ENCODE measurements around the gene GRID2. TPM values are rescaled to one million over a fixed set of nuclear protein-coding genes. Genes with fewer than 3 reads are reported as not detected.

GRID2 gene
- total and polyA plus RNA-seq, 2 donors (not counting 1 experiment from before 2014, with no cell fraction given), result under 0.01 to 0.02 TPM

- no peak for DNase-seq (ENCODE audit: low read depth in 2 of 2)
- Histone ChIP-seq H3K79me2 (ENCODE audit: control insufficient read depth, insufficient read depth, low read length) (no peaks in the 10 kb centered on the region), H3K27ac (ENCODE audit: insufficient read depth, low read length) (no peak overlapping the region), H3K4me1 (ENCODE audit: control insufficient read depth, extremely low read depth, insufficient read depth, low read length) (no peaks in the 10 kb centered on the region), H3K9ac (ENCODE audit: insufficient read depth, low read length) (no peak overlapping the region), H3K27me3 (ENCODE audit: control insufficient read depth, insufficient read depth, low read length) (no peaks in the 10 kb centered on the region), H3K4me2 (ENCODE audit: extremely low read depth, insufficient read depth, low read length) (no peak overlapping the region), H3K36me3 (ENCODE audit: control insufficient read depth, insufficient read depth, low read length) (no peaks in the 10 kb centered on the region), H2AFZ (ENCODE audit: low read length) (no peak overlapping the region), H3K9me3 (ENCODE audit: control insufficient read depth, insufficient read depth, low read depth, low read length) (no peaks in the 10 kb centered on the region), H3K4me3 (replicated peaks in 1 of 4; ENCODE audit: control extremely low read depth in 1 of 4, insufficient read depth in 1 of 4, low read depth in 3 of 4, low read length in 4 of 4) (no peak overlapping the region), H4K20me1 (ENCODE audit: control insufficient read depth, extremely low read depth, insufficient read depth, low read length) (no peaks in the 10 kb centered on the region)
- no peak for TF ChIP-seq CTCF (conservative IDR thresholded peaks at IDR 0.05 in 1 of 2, IDR thresholded peaks at IDR 0.05 in 1 of 2; ENCODE audit: low read depth in 1 of 2, low read length in 2 of 2)
Measured at GRCh38 chr4:93657527-93657926, 1353.8 kb downstream of the GRID2 start.

- no peak overlapping the region for H3K4me3 ChIP-seq (replicated peaks in 1 of 4; ENCODE audit: control extremely low read depth in 1 of 4, insufficient read depth in 1 of 4, low read depth in 3 of 4, low read length in 4 of 4)
- no peak overlapping the region for H3K9ac ChIP-seq (ENCODE audit: insufficient read depth, low read length)
- H3K79me2 ChIP-seq (ENCODE audit: control insufficient read depth, insufficient read depth, low read length), result no peaks in the 10 kb centered on the region
- DNase-seq (ENCODE audit: low read depth in 2 of 2), result peak in 1 of 2 donors; percentile 5
- H3K9me3 ChIP-seq (ENCODE audit: control insufficient read depth, insufficient read depth, low read depth, low read length), result no peaks in the 10 kb centered on the region
- no peak overlapping the region for H3K4me2 ChIP-seq (ENCODE audit: extremely low read depth, insufficient read depth, low read length)
- H3K27me3 ChIP-seq (ENCODE audit: control insufficient read depth, insufficient read depth, low read length), result no peaks in the 10 kb centered on the region
- H3K36me3 ChIP-seq (ENCODE audit: control insufficient read depth, insufficient read depth, low read length), result no peaks in the 10 kb centered on the region
- H4K20me1 ChIP-seq (ENCODE audit: control insufficient read depth, extremely low read depth, insufficient read depth, low read length), result no peaks in the 10 kb centered on the region
- H2AFZ ChIP-seq (ENCODE audit: low read length), result no peak overlapping the region
- H3K27ac ChIP-seq (ENCODE audit: insufficient read depth, low read length), result no peak overlapping the region
- no peaks in the 10 kb centered on the region for H3K4me1 ChIP-seq (ENCODE audit: control insufficient read depth, extremely low read depth, insufficient read depth, low read length)
- TF ChIP-seq CTCF (conservative IDR thresholded peaks at IDR 0.05 in 1 of 2, IDR thresholded peaks at IDR 0.05 in 1 of 2; ENCODE audit: low read depth in 1 of 2, low read length in 2 of 2) (no peak), EZH2 (IDR thresholded peaks at IDR 0.05; ENCODE audit: low read length, missing control alignments) (no peak)
Measured at GRCh38 chr4:93658443-93658842, 1354.7 kb downstream of the GRID2 start.

GRCh38 chr4:93659629-93660028 lies 1355.9 kb downstream of the GRID2 start:
- no peak overlapping the region for H3K4me2 ChIP-seq (ENCODE audit: extremely low read depth, insufficient read depth, low read length)
- H3K27ac ChIP-seq (ENCODE audit: insufficient read depth, low read length), result no peak overlapping the region
- H3K4me3 ChIP-seq (replicated peaks in 1 of 4; ENCODE audit: control extremely low read depth in 1 of 4, insufficient read depth in 1 of 4, low read depth in 3 of 4, low read length in 4 of 4), result no peak overlapping the region
- H3K36me3 ChIP-seq (ENCODE audit: control insufficient read depth, insufficient read depth, low read length), result no peaks in the 10 kb centered on the region
- H2AFZ ChIP-seq (ENCODE audit: low read length), result no peak overlapping the region
- H3K4me1 ChIP-seq (ENCODE audit: control insufficient read depth, extremely low read depth, insufficient read depth, low read length), result no peaks in the 10 kb centered on the region
- no peaks in the 10 kb centered on the region for H3K9me3 ChIP-seq (ENCODE audit: control insufficient read depth, insufficient read depth, low read depth, low read length)
- DNase-seq (ENCODE audit: low read depth in 2 of 2), result peak in 1 of 2 donors; percentile 26
- no peaks in the 10 kb centered on the region for H4K20me1 ChIP-seq (ENCODE audit: control insufficient read depth, extremely low read depth, insufficient read depth, low read length)
- no peaks in the 10 kb centered on the region for H3K79me2 ChIP-seq (ENCODE audit: control insufficient read depth, insufficient read depth, low read length)
- no peaks in the 10 kb centered on the region for H3K27me3 ChIP-seq (ENCODE audit: control insufficient read depth, insufficient read depth, low read length)
- TF ChIP-seq EZH2 (IDR thresholded peaks at IDR 0.05; ENCODE audit: low read length, missing control alignments) (no peak), CTCF (conservative IDR thresholded peaks at IDR 0.05 in 1 of 2, IDR thresholded peaks at IDR 0.05 in 1 of 2; ENCODE audit: low read depth in 1 of 2, low read length in 2 of 2) (no peak)
- no peak overlapping the region for H3K9ac ChIP-seq (ENCODE audit: insufficient read depth, low read length)

All from fibroblast of lung (primary cell).